Naive thymus-derived CD4-positive, alpha-beta T cell (primary cell): ENCODE measurements around the gene MPRIP. TPM values are rescaled to one million over a fixed set of nuclear protein-coding genes. Genes with fewer than 3 reads are reported as not detected.

Source experiments
- ATAC-seq: fragments of 150-1000 bp; cut with Tn5 transposase; 2 replicates; pipeline ENCODE4 v1.10.0; 2021; ENCODE audit warnings: mild to moderate bottlenecking, moderate library complexity
- CTCF ChIA-PET: fragments of 350-600 bp; sonication (Branson Sonifier 250); formaldehyde crosslinking; loops from one replicate; lab custom pipeline; 2021; ENCODE audit warnings: antibody characterized with exemption; lab: Charles Lee
- POLR2A ChIA-PET: fragments of 350-600 bp; sonication (Branson Sonifier 250); formaldehyde crosslinking; loops from one replicate; lab custom pipeline; 2021; ENCODE audit warnings: antibody characterized with exemption, inconsistent platforms; lab: Charles Lee
- DNase-seq, 9 donors: peaks; one replicate each; pipeline versions ENCODE4 v3.0.0 to v3.0.0-alpha.2; 2020 to 2022; ENCODE audit warnings: mixed read lengths in 1 of 9
- H3K27ac ChIP-seq: one replicate; pipeline ENCODE4 v1.7.0; 2013; ENCODE audit warnings: mild to moderate bottlenecking, low read depth, low read length, moderate library complexity
- H3K27me3 ChIP-seq, 2 donors: one replicate each; pipeline ENCODE4 v1.7.0; 2013; ENCODE audit warnings: low read length in 2 of 2, mild to moderate bottlenecking in 2 of 2, moderate library complexity in 2 of 2; ENCODE audit not compliant: control insufficient read depth in 2 of 2, insufficient read depth in 2 of 2
- H3K36me3 ChIP-seq, 3 experiments: 1 replicate in 2 of 3; 2 replicates in 1 of 3; pipeline ENCODE4 v1.7.0; 2013; ENCODE audit warnings: low read length in 3 of 3, mild to moderate bottlenecking in 3 of 3, moderate library complexity in 1 of 3; ENCODE audit not compliant: insufficient read depth in 3 of 3, control insufficient read depth in 2 of 3
- H3K4me1 ChIP-seq, 2 donors: one replicate each; pipeline ENCODE4 v1.7.0; 2013; ENCODE audit warnings: low read length in 2 of 2, mild to moderate bottlenecking in 2 of 2, moderate library complexity in 1 of 2; ENCODE audit not compliant: control insufficient read depth in 2 of 2, insufficient read depth in 2 of 2
- H3K4me3 ChIP-seq: 2 replicates; pipeline ENCODE4 v1.7.0; 2013; ENCODE audit warnings: mild to moderate bottlenecking, low read length
- H3K9me3 ChIP-seq, 3 experiments: 1 replicate in 2 of 3; 2 replicates in 1 of 3; pipeline ENCODE4 v1.7.0; 2013; ENCODE audit warnings: low read length in 3 of 3; ENCODE audit not compliant: control insufficient read depth in 2 of 3
- H3K27ac Mint-ChIP-seq, 9 donors: one replicate each; pipeline ENCODE4 v1.8.0; 2020 to 2022; ENCODE audit warnings: mixed read lengths in 9 of 9, mild to moderate bottlenecking in 8 of 9, moderate library complexity in 5 of 9, inconsistent platforms in 2 of 9
- H3K27me3 Mint-ChIP-seq, 5 donors: one replicate each; pipeline ENCODE4 v1.8.0; 2021 to 2022; ENCODE audit warnings: mixed read lengths in 5 of 5, mild to moderate bottlenecking in 1 of 5
- H3K36me3 Mint-ChIP-seq, 5 donors: one replicate each; pipeline ENCODE4 v1.8.0; 2020 to 2022; ENCODE audit warnings: mixed read lengths in 5 of 5, mild to moderate bottlenecking in 3 of 5, inconsistent platforms in 1 of 5
- H3K4me1 Mint-ChIP-seq, 7 donors: one replicate each; pipeline ENCODE4 v1.8.0; 2020 to 2022; ENCODE audit warnings: mixed read lengths in 7 of 7, mild to moderate bottlenecking in 3 of 7, inconsistent platforms in 1 of 7
- H3K4me3 Mint-ChIP-seq, 10 donors: one replicate each; pipeline ENCODE4 v1.8.0; 2020 to 2022; ENCODE audit warnings: mild to moderate bottlenecking in 10 of 10, mixed read lengths in 10 of 10, moderate library complexity in 6 of 10, inconsistent platforms in 2 of 10
- H3K9me3 Mint-ChIP-seq, 11 donors: one replicate each; pipeline ENCODE4 v1.8.0; 2020 to 2022; ENCODE audit warnings: mixed read lengths in 11 of 11, mild to moderate bottlenecking in 4 of 11, inconsistent platforms in 1 of 11, moderate library complexity in 1 of 11
- intact Hi-C, 2 donors: fragments of 100-400 bp; cut with micrococcal nuclease; formaldehyde crosslinking; loops; one replicate each; pipeline ENCODE4 v1.15.1; 2023
- polyA plus RNA-seq, 2 donors: library from polyadenylated mRNA; unstranded; fragments of 300-500 nt; fragmentation: Illumina TruSeq; gene quantifications; one replicate each; pipeline ENCODE4 v1.2.3, GENCODE V29; 2021
- total RNA-seq, 6 experiments: library from RNA in 5 of 6; stranded (reverse) in 5 of 6; gene quantifications; 1 replicate in 5 of 6; 2 replicates in 1 of 6; pipeline ENCODE4 v1.2.3 and lab custom pipeline; 2021 to 2026

MPRIP gene
- total and polyA plus RNA-seq, 7 experiments from 2014 or later = 18.6 to 259 (median 196) TPM

GRCh38 chr17:17029938-17030337, 12.3 kb upstream of the MPRIP start:
- Mint-ChIP-seq H3K27ac (no peak overlapping the region), H3K4me1 (no peaks in the 10 kb centered on the region), H3K36me3 (no peaks in the 10 kb centered on the region), H3K4me3 (no peak overlapping the region), H3K9me3 (no peaks in the 10 kb centered on the region), H3K27me3 (peaks cover 0 to 2% (median 0%) of the 10 kb centered on the region in 5 donors)
- no peaks in the 10 kb centered on the region for H3K27me3 ChIP-seq
- no peaks in the 10 kb centered on the region for H3K9me3 ChIP-seq
- H3K36me3 ChIP-seq = no peaks in the 10 kb centered on the region
- no peak overlapping the region for H3K4me3 ChIP-seq
- no peaks in the 10 kb centered on the region for H3K4me1 ChIP-seq
- ATAC-seq (no peak), DNase-seq (no peak)
- ChIA-PET POLR2A (no interaction called here), CTCF (no interaction called here)
- no peak overlapping the region for H3K27ac ChIP-seq
- intact Hi-C loops = no loop called here

- ATAC-seq = no peak
- H3K27ac Mint-ChIP-seq = no peak overlapping the region
- ChIA-PET POLR2A (interaction anchor here (0.6 kb wide), 1 partner anchor 80 kb away, joined by 3 read pairs; no protein-coding TSS in a partner anchor), CTCF (no interaction called here)
- no peaks in the 10 kb centered on the region for H3K36me3 ChIP-seq
- no peak for DNase-seq
- peaks cover 0 to 6% (median 0%) of the 10 kb centered on the region in 5 donors for H3K27me3 Mint-ChIP-seq
- H3K27ac ChIP-seq = no peak overlapping the region
- no peaks in the 10 kb centered on the region for H3K4me1 ChIP-seq
- H3K4me3 ChIP-seq = no peak overlapping the region
- intact Hi-C loops = no loop called here
- H3K4me1 Mint-ChIP-seq = no peaks in the 10 kb centered on the region
- no peak overlapping the region for H3K4me3 Mint-ChIP-seq
- no peaks in the 10 kb centered on the region for H3K9me3 ChIP-seq
- H3K9me3 Mint-ChIP-seq = no peaks in the 10 kb centered on the region
- no peaks in the 10 kb centered on the region for H3K36me3 Mint-ChIP-seq
- H3K27me3 ChIP-seq = no peaks in the 10 kb centered on the region
These were observed 11.6 kb upstream of the MPRIP start for GRCh38 chr17:17030515-17031211.

GRCh38 chr17:17032131-17032692, 10.0 kb upstream of the MPRIP start:
- Histone ChIP-seq H3K9me3 (no peaks in the 10 kb centered on the region), H3K4me1 (no peaks in the 10 kb centered on the region), H3K27ac (no peak overlapping the region), H3K4me3 (no peak overlapping the region), H3K27me3 (no peaks in the 10 kb centered on the region), H3K36me3 (no peaks in the 10 kb centered on the region)
- ATAC-seq = no peak
- DNase-seq = no peak
- ChIA-PET CTCF (no interaction called here), POLR2A (no interaction called here)
- H3K36me3 Mint-ChIP-seq = no peaks in the 10 kb centered on the region
- H3K4me1 Mint-ChIP-seq = peaks cover 0 to 1% (median 0%) of the 10 kb centered on the region in 7 donors
- H3K9me3 Mint-ChIP-seq = no peaks in the 10 kb centered on the region
- H3K4me3 Mint-ChIP-seq = no peak overlapping the region
- no peak overlapping the region for H3K27ac Mint-ChIP-seq
- H3K27me3 Mint-ChIP-seq = peaks cover 0 to 7% (median 0%) of the 10 kb centered on the region in 5 donors
- intact Hi-C loops = no loop called here

GRCh38 chr17:17033466-17033865, 8.8 kb upstream of the MPRIP start:
- Mint-ChIP-seq H3K36me3 (no peaks in the 10 kb centered on the region), H3K27me3 (peaks cover 0 to 7% (median 0%) of the 10 kb centered on the region in 5 donors), H3K27ac (peak overlapping the region in 1 of 9 donors; percentile 4), H3K4me3 (no peak overlapping the region), H3K4me1 (peaks cover 0 to 1% (median 0%) of the 10 kb centered on the region in 7 donors), H3K9me3 (no peaks in the 10 kb centered on the region)
- H3K27me3 ChIP-seq = no peaks in the 10 kb centered on the region
- no peaks in the 10 kb centered on the region for H3K9me3 ChIP-seq
- H3K4me1 ChIP-seq = no peaks in the 10 kb centered on the region
- ATAC-seq = no peak
- intact Hi-C loops = no loop called here
- ChIA-PET POLR2A (interaction anchor here (0.8 kb wide), 1 partner anchor 18 kb away, joined by 5 read pairs; no protein-coding TSS in a partner anchor), CTCF (no interaction called here)
- H3K36me3 ChIP-seq = no peaks in the 10 kb centered on the region
- no peak overlapping the region for H3K27ac ChIP-seq
- no peak overlapping the region for H3K4me3 ChIP-seq
- no peak for DNase-seq

- ChIA-PET POLR2A (interaction anchor here (0.8 kb wide), 1 partner anchor 19 kb away, joined by 5 read pairs; no protein-coding TSS in a partner anchor), CTCF (no interaction called here)
- Mint-ChIP-seq H3K9me3 (no peaks in the 10 kb centered on the region), H3K27me3 (peaks cover 0 to 7% (median 0%) of the 10 kb centered on the region in 5 donors), H3K36me3 (no peaks in the 10 kb centered on the region), H3K4me1 (peaks cover 0 to 1% (median 0%) of the 10 kb centered on the region in 7 donors), H3K4me3 (no peak overlapping the region), H3K27ac (no peak overlapping the region)
- Histone ChIP-seq H3K4me1 (no peaks in the 10 kb centered on the region), H3K4me3 (no peak overlapping the region), H3K27ac (no peak overlapping the region), H3K27me3 (no peaks in the 10 kb centered on the region), H3K9me3 (no peaks in the 10 kb centered on the region), H3K36me3 (no peaks in the 10 kb centered on the region)
- intact Hi-C loops = no loop called here
- ATAC-seq (no peak), DNase-seq (no peak)
These were observed 8.2 kb upstream of the MPRIP start for GRCh38 chr17:17034026-17034425.

GRCh38 chr17:17034496-17035075, 7.7 kb upstream of the MPRIP start:
- no peak for ATAC-seq
- H3K36me3 Mint-ChIP-seq = no peaks in the 10 kb centered on the region
- H3K27me3 Mint-ChIP-seq = peaks cover 0 to 7% (median 0%) of the 10 kb centered on the region in 5 donors
- peaks cover 0 to 1% (median 0%) of the 10 kb centered on the region in 7 donors for H3K4me1 Mint-ChIP-seq
- Histone ChIP-seq H3K4me1 (no peaks in the 10 kb centered on the region), H3K4me3 (no peak overlapping the region), H3K36me3 (no peaks in the 10 kb centered on the region), H3K27me3 (no peaks in the 10 kb centered on the region), H3K9me3 (no peaks in the 10 kb centered on the region), H3K27ac (no peak overlapping the region)
- no peak overlapping the region for H3K4me3 Mint-ChIP-seq
- ChIA-PET POLR2A (interaction anchor here (0.8 kb wide), 1 partner anchor 19 kb away, joined by 5 read pairs; no protein-coding TSS in a partner anchor), CTCF (no interaction called here)
- DNase-seq = no peak
- H3K9me3 Mint-ChIP-seq = no peaks in the 10 kb centered on the region
- intact Hi-C loops = no loop called here
- H3K27ac Mint-ChIP-seq = no peak overlapping the region
